Naive thymus-derived CD4-positive, alpha-beta T cell (primary cell): ENCODE results near the gene SULT1B1. TPM values are rescaled to one million over a fixed set of nuclear protein-coding genes. Genes with fewer than 3 reads are reported as not detected.
"Not testable (repeated sequence)": the region's sequence is repeated elsewhere in the genome, so short reads cannot be mapped to it uniquely, and the experiment has no call there.

Source experiments
- ATAC-seq: fragments of 150-1000 bp; cut with Tn5 transposase; 2 replicates; pipeline ENCODE4 v1.10.0; 2021; ENCODE audit warnings: mild to moderate bottlenecking, moderate library complexity
- CTCF ChIA-PET: fragments of 350-600 bp; sonication (Branson Sonifier 250); formaldehyde crosslinking; loops from one replicate; lab custom pipeline; 2021; ENCODE audit warnings: antibody characterized with exemption; lab: Charles Lee
- POLR2A ChIA-PET: fragments of 350-600 bp; sonication (Branson Sonifier 250); formaldehyde crosslinking; loops from one replicate; lab custom pipeline; 2021; ENCODE audit warnings: antibody characterized with exemption, inconsistent platforms; lab: Charles Lee
- DNase-seq, 9 donors: peaks; one replicate each; pipeline versions ENCODE4 v3.0.0 to v3.0.0-alpha.2; 2020 to 2022; ENCODE audit warnings: mixed read lengths in 1 of 9
- H3K27ac ChIP-seq: one replicate; pipeline ENCODE4 v1.7.0; 2013; ENCODE audit warnings: mild to moderate bottlenecking, low read depth, low read length, moderate library complexity
- H3K27me3 ChIP-seq, 2 donors: one replicate each; pipeline ENCODE4 v1.7.0; 2013; ENCODE audit warnings: low read length in 2 of 2, mild to moderate bottlenecking in 2 of 2, moderate library complexity in 2 of 2; ENCODE audit not compliant: control insufficient read depth in 2 of 2, insufficient read depth in 2 of 2
- H3K36me3 ChIP-seq, 3 experiments: 1 replicate in 2 of 3; 2 replicates in 1 of 3; pipeline ENCODE4 v1.7.0; 2013; ENCODE audit warnings: low read length in 3 of 3, mild to moderate bottlenecking in 3 of 3, moderate library complexity in 1 of 3; ENCODE audit not compliant: insufficient read depth in 3 of 3, control insufficient read depth in 2 of 3
- H3K4me1 ChIP-seq, 2 donors: one replicate each; pipeline ENCODE4 v1.7.0; 2013; ENCODE audit warnings: low read length in 2 of 2, mild to moderate bottlenecking in 2 of 2, moderate library complexity in 1 of 2; ENCODE audit not compliant: control insufficient read depth in 2 of 2, insufficient read depth in 2 of 2
- H3K4me3 ChIP-seq: 2 replicates; pipeline ENCODE4 v1.7.0; 2013; ENCODE audit warnings: mild to moderate bottlenecking, low read length
- H3K9me3 ChIP-seq, 3 experiments: 1 replicate in 2 of 3; 2 replicates in 1 of 3; pipeline ENCODE4 v1.7.0; 2013; ENCODE audit warnings: low read length in 3 of 3; ENCODE audit not compliant: control insufficient read depth in 2 of 3
- H3K27ac Mint-ChIP-seq, 9 donors: one replicate each; pipeline ENCODE4 v1.8.0; 2020 to 2022; ENCODE audit warnings: mixed read lengths in 9 of 9, mild to moderate bottlenecking in 8 of 9, moderate library complexity in 5 of 9, inconsistent platforms in 2 of 9
- H3K27me3 Mint-ChIP-seq, 5 donors: one replicate each; pipeline ENCODE4 v1.8.0; 2021 to 2022; ENCODE audit warnings: mixed read lengths in 5 of 5, mild to moderate bottlenecking in 1 of 5
- H3K36me3 Mint-ChIP-seq, 5 donors: one replicate each; pipeline ENCODE4 v1.8.0; 2020 to 2022; ENCODE audit warnings: mixed read lengths in 5 of 5, mild to moderate bottlenecking in 3 of 5, inconsistent platforms in 1 of 5
- H3K4me1 Mint-ChIP-seq, 7 donors: one replicate each; pipeline ENCODE4 v1.8.0; 2020 to 2022; ENCODE audit warnings: mixed read lengths in 7 of 7, mild to moderate bottlenecking in 3 of 7, inconsistent platforms in 1 of 7
- H3K4me3 Mint-ChIP-seq, 10 donors: one replicate each; pipeline ENCODE4 v1.8.0; 2020 to 2022; ENCODE audit warnings: mild to moderate bottlenecking in 10 of 10, mixed read lengths in 10 of 10, moderate library complexity in 6 of 10, inconsistent platforms in 2 of 10
- H3K9me3 Mint-ChIP-seq, 11 donors: one replicate each; pipeline ENCODE4 v1.8.0; 2020 to 2022; ENCODE audit warnings: mixed read lengths in 11 of 11, mild to moderate bottlenecking in 4 of 11, inconsistent platforms in 1 of 11, moderate library complexity in 1 of 11
- intact Hi-C, 2 donors: fragments of 100-400 bp; cut with micrococcal nuclease; formaldehyde crosslinking; loops; one replicate each; pipeline ENCODE4 v1.15.1; 2023
- polyA plus RNA-seq, 2 donors: library from polyadenylated mRNA; unstranded; fragments of 300-500 nt; fragmentation: Illumina TruSeq; gene quantifications; one replicate each; pipeline ENCODE4 v1.2.3, GENCODE V29; 2021
- total RNA-seq, 6 experiments: library from RNA in 5 of 6; stranded (reverse) in 5 of 6; gene quantifications; 1 replicate in 5 of 6; 2 replicates in 1 of 6; pipeline ENCODE4 v1.2.3 and lab custom pipeline; 2021 to 2026

SULT1B1 gene
- total and polyA plus RNA-seq, 7 experiments from 2014 or later = 8.2 to 32.0 (median 16.7) TPM

DNA sequence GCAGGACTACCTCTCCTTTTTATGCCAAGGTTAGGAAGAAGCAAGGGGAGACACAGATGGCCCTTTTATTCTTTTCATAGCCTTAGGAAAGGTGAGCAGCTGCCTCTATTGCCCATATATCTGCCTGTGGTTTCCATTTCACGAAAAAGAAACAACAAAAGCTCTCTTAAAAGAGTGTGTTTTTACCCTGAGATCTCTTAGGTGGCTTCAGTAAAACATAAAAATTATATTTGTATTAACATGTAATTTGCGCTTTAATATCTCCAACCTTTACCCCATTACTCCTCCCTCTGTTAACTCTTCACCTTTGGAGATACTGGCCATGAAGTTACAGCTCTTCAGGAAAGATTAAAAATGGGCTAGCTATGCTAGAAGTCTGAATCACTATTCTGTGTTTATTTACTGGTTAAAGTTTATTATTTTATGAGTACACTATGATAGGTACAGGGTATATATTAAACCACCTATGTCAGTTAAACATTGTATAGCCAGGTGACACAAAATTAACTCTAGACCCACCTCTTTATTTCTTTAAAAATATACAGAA lies 15.0 kb upstream of the SULT1B1 start:
- no peaks in the 10 kb centered on the region for H3K36me3 Mint-ChIP-seq
- Histone ChIP-seq H3K27me3 (no peaks in the 10 kb centered on the region), H3K36me3 (no peaks in the 10 kb centered on the region), H3K9me3 (no peaks in the 10 kb centered on the region), H3K4me3 (no peak overlapping the region), H3K27ac (no peak overlapping the region), H3K4me1 (no peaks in the 10 kb centered on the region)
- no peak overlapping the region for H3K4me3 Mint-ChIP-seq
- peaks cover 0 to 4% (median 0%) of the 10 kb centered on the region in 5 donors for H3K27me3 Mint-ChIP-seq
- intact Hi-C loops = no loop called here
- CTCF ChIA-PET = no interaction called here
- no peak overlapping the region for H3K27ac Mint-ChIP-seq
- no peak for DNase-seq
- peaks cover 2 to 16% (median 10%) of the 10 kb centered on the region in 7 donors for H3K4me1 Mint-ChIP-seq
- POLR2A ChIA-PET = interaction anchor here (1.2 kb wide), 1 partner anchor 12 kb away, joined by 4 read pairs; no protein-coding TSS in a partner anchor
- ATAC-seq = no peak
- no peaks in the 10 kb centered on the region for H3K9me3 Mint-ChIP-seq

DNA sequence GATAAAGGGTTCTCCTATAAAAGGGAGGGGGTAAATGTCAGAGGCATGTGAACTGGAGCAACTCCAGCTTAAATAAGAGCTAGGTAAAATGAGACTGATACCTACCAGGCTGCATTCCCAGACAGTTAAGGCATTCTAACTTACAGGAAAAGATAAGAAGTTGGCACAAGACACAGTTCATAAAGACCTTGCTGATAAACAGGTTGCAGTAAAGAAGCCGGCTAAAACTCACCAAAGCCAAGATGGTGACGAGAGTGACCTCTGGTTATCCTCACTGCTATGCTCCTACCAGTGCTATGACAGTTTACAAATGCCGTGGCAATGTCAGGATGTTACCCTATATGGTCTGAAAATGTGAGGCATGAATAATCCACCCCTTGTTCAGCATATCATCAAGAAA lies 13.1 kb upstream of the SULT1B1 start:
- intact Hi-C loops = no loop called here
- Mint-ChIP-seq H3K36me3 (no peaks in the 10 kb centered on the region), H3K27me3 (peaks cover 0 to 4% (median 0%) of the 10 kb centered on the region in 5 donors), H3K9me3 (peaks cover 0 to 5% (median 0%) of the 10 kb centered on the region in 11 donors), H3K4me1 (peaks cover 2 to 29% (median 23%) of the 10 kb centered on the region in 7 donors), H3K4me3 (no peak overlapping the region), H3K27ac (peak overlapping the region in 1 of 9 donors; percentile 21)
- H3K27me3 ChIP-seq = no peaks in the 10 kb centered on the region
- H3K9me3 ChIP-seq = no peaks in the 10 kb centered on the region
- ATAC-seq (no peak), DNase-seq (no peak)
- no peak overlapping the region for H3K27ac ChIP-seq
- H3K4me1 ChIP-seq = no peaks in the 10 kb centered on the region
- H3K4me3 ChIP-seq = no peak overlapping the region
- H3K36me3 ChIP-seq = no peaks in the 10 kb centered on the region
- ChIA-PET CTCF (no interaction called here), POLR2A (interaction anchor here (0.7 to 1.1 kb wide), 2 partner anchors 13 to 14 kb away, joined by 3 to 4 read pairs; partner anchors contain the start of gene SULT1B1)

DNA sequence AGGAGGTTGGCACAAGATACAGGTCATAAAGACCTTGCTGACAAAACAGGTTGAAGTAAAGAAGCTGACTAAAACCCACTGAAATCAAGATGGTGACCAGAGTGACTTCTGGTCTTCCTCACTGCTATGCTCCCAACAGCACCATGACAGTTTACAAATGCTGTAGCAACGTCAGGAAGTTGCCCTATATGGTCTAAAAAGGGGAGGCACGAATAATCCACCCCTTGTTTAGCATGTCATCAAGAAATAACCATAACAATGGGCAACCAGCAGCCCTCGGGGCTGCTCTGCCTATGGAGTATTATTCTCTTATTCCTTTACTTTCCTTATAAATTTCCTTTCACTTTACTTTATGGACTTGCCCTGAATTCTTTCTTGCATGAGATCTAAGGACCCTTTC lies 8.1 kb upstream of the SULT1B1 start:
- ATAC-seq, H3K4me3 Mint-ChIP-seq, H3K27me3 ChIP-seq, intact Hi-C loops, H3K9me3 Mint-ChIP-seq, DNase-seq, H3K4me3 ChIP-seq, H3K36me3 Mint-ChIP-seq, H3K27me3 Mint-ChIP-seq, H3K36me3 ChIP-seq, H3K9me3 ChIP-seq, H3K27ac ChIP-seq: not testable (repeated sequence)
- H3K4me1 ChIP-seq = peaks cover 0 to 13% of the 10 kb centered on the region in 2 donors
- CTCF ChIA-PET = interaction anchor here (1.7 kb wide), 1 partner anchor 55 kb away, joined by 7 read pairs; no protein-coding TSS in a partner anchor
- Mint-ChIP-seq H3K27ac (peak overlapping the region in 3 of 9 donors; percentile 7 to 80 (median 48)), H3K4me1 (peaks cover 10 to 60% (median 46%) of the 10 kb centered on the region in 7 donors)
- POLR2A ChIA-PET = interaction anchor here (3.4 kb wide), 1 partner anchor 9 kb away, joined by 16 read pairs; the partner anchor contains the start of gene SULT1B1

DNA sequence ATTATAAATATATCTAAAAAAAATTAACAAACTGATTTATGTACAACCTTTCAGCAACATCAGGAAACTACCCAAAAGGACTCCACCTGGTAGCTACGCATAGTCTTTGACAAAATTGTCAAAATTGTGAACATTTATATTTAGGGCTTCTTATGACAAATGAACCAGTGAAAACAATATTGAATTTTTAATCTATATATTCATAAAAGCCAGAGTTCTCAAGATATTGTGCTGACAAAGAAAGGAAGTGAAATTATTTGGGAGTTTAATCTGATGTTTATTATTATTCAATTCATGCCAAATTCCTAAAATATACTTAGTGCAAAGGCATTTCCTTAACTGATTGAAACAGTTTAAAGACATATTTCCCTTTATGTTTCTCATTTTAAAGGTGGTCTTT lies 5.3 kb upstream of the SULT1B1 start:
- Histone ChIP-seq H3K27ac (no peak overlapping the region), H3K4me3 (no peak overlapping the region), H3K27me3 (no peaks in the 10 kb centered on the region), H3K36me3 (no peaks in the 10 kb centered on the region), H3K4me1 (peaks cover 0 to 26% of the 10 kb centered on the region in 2 donors), H3K9me3 (no peaks in the 10 kb centered on the region)
- H3K4me1 Mint-ChIP-seq = peaks cover 19 to 70% (median 57%) of the 10 kb centered on the region in 7 donors
- no peaks in the 10 kb centered on the region for H3K36me3 Mint-ChIP-seq
- intact Hi-C loops = no loop called here
- DNase-seq (no peak), ATAC-seq (no peak)
- H3K27ac Mint-ChIP-seq = no peak overlapping the region
- ChIA-PET CTCF (interaction anchor here (0.8 kb wide), 1 partner anchor 11 kb away, joined by 3 read pairs; no protein-coding TSS in a partner anchor), POLR2A (no interaction called here)
- no peak overlapping the region for H3K4me3 Mint-ChIP-seq
- peaks cover 0 to 5% (median 0%) of the 10 kb centered on the region in 11 donors for H3K9me3 Mint-ChIP-seq
- H3K27me3 Mint-ChIP-seq = no peaks in the 10 kb centered on the region

DNA sequence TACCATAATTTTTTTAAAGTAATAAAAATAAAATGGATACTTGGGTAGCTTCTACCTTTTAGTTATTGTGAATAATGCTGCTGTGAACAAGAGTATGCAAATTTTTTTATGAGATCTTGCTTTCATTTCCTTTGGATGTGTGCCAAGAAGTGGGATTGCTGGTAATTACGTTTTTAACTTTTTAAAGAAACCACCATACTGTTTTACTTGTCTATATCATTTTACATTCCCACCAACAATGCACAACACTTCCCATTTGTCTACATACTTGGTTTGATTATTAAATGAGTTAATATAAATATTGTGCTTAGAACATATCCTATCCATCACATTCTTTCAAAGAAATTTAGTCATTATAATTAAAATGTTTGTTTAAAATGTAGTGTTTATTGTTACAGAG lies 3.9 kb upstream of the SULT1B1 start:
- intact Hi-C loops = loop anchor here (1.0 to 5.0 kb wide), 5 partner anchors 12 to 1417 kb away; partner anchors contain the start of genes UTP3 (in 1 of the 2) and YTHDC1 (in 1 of the 2)
- H3K9me3 ChIP-seq = no peaks in the 10 kb centered on the region
- H3K27me3 Mint-ChIP-seq = no peaks in the 10 kb centered on the region
- DNase-seq (peak in 7 of 9 donors; percentile 38 to 75 (median 63)), ATAC-seq (no peak)
- no peaks in the 10 kb centered on the region for H3K36me3 ChIP-seq
- peak overlapping the region in 8 of 9 donors; percentile 40 to 95 (median 90) for H3K27ac Mint-ChIP-seq
- peaks cover 0 to 3% (median 0%) of the 10 kb centered on the region in 5 donors for H3K36me3 Mint-ChIP-seq
- H3K27ac ChIP-seq = peak overlapping the region; percentile 50
- H3K27me3 ChIP-seq = no peaks in the 10 kb centered on the region
- H3K4me3 ChIP-seq = no peak overlapping the region
- peak overlapping the region in 8 of 10 donors; percentile 17 to 74 (median 46) for H3K4me3 Mint-ChIP-seq
- H3K4me1 Mint-ChIP-seq = peaks cover 22 to 71% (median 57%) of the 10 kb centered on the region in 7 donors
- ChIA-PET POLR2A (no interaction called here), CTCF (interaction anchor here (1.1 kb wide), 1 partner anchor 59 kb away, joined by 4 read pairs; no protein-coding TSS in a partner anchor)
- H3K4me1 ChIP-seq = peaks cover 0 to 27% of the 10 kb centered on the region in 2 donors
- peaks cover 0 to 5% (median 0%) of the 10 kb centered on the region in 11 donors for H3K9me3 Mint-ChIP-seq

DNA sequence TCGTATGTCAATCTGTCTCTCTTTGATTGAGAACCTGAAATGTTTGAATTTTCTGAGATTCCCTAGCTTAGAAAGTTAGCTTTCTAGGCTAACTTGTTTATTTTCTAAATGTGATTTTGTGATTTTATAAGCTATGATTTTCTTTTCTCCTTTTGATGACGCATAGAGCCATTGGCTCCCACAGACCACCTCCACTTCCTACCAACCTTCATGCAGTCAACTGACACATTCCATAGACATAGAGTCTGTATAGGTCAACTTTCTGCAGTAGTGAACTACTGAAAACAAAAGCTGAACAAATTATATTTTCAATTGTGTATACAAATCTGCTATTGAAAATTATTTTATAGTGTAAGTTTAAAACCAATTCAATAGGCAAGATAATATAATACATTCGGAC lies 2.8 kb upstream of the SULT1B1 start:
- H3K27me3 ChIP-seq = no peaks in the 10 kb centered on the region
- intact Hi-C loops = loop anchor here (5.0 kb wide), 4 partner anchors 119 to 1416 kb away; partner anchors contain the start of genes UTP3 (in 1 of the 2) and YTHDC1 (in 1 of the 2)

More for the DNA sequence above, 2.8 kb upstream of the SULT1B1 start:
- H3K9me3 Mint-ChIP-seq = peaks cover 0 to 5% (median 0%) of the 10 kb centered on the region in 11 donors
- H3K36me3 ChIP-seq = no peaks in the 10 kb centered on the region
- ChIA-PET POLR2A (interaction anchor here (1.0 kb wide), 1 partner anchor 12 kb away, joined by 4 read pairs; no protein-coding TSS in a partner anchor), CTCF (no interaction called here)
- peak overlapping the region in 8 of 9 donors; percentile 90 to 98 (median 92) for H3K27ac Mint-ChIP-seq
- H3K4me3 Mint-ChIP-seq = peak overlapping the region in 9 of 10 donors; percentile 8 to 82 (median 57)
- DNase-seq (no peak), ATAC-seq (no peak)
- peak overlapping the region; percentile 50 for H3K27ac ChIP-seq
- H3K9me3 ChIP-seq = no peaks in the 10 kb centered on the region
- H3K4me1 Mint-ChIP-seq = peaks cover 27 to 73% (median 57%) of the 10 kb centered on the region in 7 donors
- no peak overlapping the region for H3K4me3 ChIP-seq
- H3K36me3 Mint-ChIP-seq = peaks cover 0 to 4% (median 0%) of the 10 kb centered on the region in 5 donors
- H3K4me1 ChIP-seq = peaks cover 0 to 24% of the 10 kb centered on the region in 2 donors
- no peaks in the 10 kb centered on the region for H3K27me3 Mint-ChIP-seq
